GM18526 (cell line): ENCODE measurements around the gene PRR12.

Source experiments
- POLR2A ChIP-seq: IDR thresholded peaks from 3 replicates; pipeline ENCODE4 v1.6.1; 2011; ENCODE audit not compliant: insufficient read length; ENCODE audit errors: extremely low read depth

The PRR12 gene

GRCh38 chr19:49593233-49594113, 2.5 kb downstream of the PRR12 start:
- peak; percentile 18 for TF ChIP-seq POLR2A

GRCh38 chr19:49594157-49594992, 3.4 kb downstream of the PRR12 start:
- TF ChIP-seq POLR2A: no peak

GRCh38 chr19:49594993-49595818, 4.2 kb downstream of the PRR12 start:
- TF ChIP-seq POLR2A: no peak

GRCh38 chr19:49595819-49596404, 4.9 kb downstream of the PRR12 start:
- no peak for TF ChIP-seq POLR2A

GRCh38 chr19:49596407-49596806, 5.4 kb downstream of the PRR12 start:
- no peak for TF ChIP-seq POLR2A

GRCh38 chr19:49596954-49597702, 6.1 kb downstream of the PRR12 start:
- no peak for TF ChIP-seq POLR2A

- no peak for TF ChIP-seq POLR2A
Observed at GRCh38 chr19:49597703-49597974, 6.7 kb downstream of the PRR12 start.

- no peak for TF ChIP-seq POLR2A
Observed at GRCh38 chr19:49599378-49600295, 8.7 kb downstream of the PRR12 start.

- no peak for TF ChIP-seq POLR2A
Observed at GRCh38 chr19:49601482-49602038, 10.6 kb downstream of the PRR12 start.

- TF ChIP-seq POLR2A: no peak
Observed at GRCh38 chr19:49602806-49603205, 11.8 kb downstream of the PRR12 start.

- TF ChIP-seq POLR2A: no peak
Observed at GRCh38 chr19:49605605-49606004, 14.6 kb downstream of the PRR12 start.

- no peak for TF ChIP-seq POLR2A
Observed at GRCh38 chr19:49609499-49610092, 18.6 kb downstream of the PRR12 start.

GRCh38 chr19:49613374-49613773, 22.4 kb downstream of the PRR12 start:
- TF ChIP-seq POLR2A: no peak
